NCI-H1436 treated with DMSO at 0.1 percent for 48 hours (cell line): ENCODE measurements around the gene BAIAP2.

Experiments used
- DNase-seq: peaks from one replicate; lab custom pipeline; 2025; lab: John Stamatoyannopoulos, UW

The BAIAP2 gene

DNA sequence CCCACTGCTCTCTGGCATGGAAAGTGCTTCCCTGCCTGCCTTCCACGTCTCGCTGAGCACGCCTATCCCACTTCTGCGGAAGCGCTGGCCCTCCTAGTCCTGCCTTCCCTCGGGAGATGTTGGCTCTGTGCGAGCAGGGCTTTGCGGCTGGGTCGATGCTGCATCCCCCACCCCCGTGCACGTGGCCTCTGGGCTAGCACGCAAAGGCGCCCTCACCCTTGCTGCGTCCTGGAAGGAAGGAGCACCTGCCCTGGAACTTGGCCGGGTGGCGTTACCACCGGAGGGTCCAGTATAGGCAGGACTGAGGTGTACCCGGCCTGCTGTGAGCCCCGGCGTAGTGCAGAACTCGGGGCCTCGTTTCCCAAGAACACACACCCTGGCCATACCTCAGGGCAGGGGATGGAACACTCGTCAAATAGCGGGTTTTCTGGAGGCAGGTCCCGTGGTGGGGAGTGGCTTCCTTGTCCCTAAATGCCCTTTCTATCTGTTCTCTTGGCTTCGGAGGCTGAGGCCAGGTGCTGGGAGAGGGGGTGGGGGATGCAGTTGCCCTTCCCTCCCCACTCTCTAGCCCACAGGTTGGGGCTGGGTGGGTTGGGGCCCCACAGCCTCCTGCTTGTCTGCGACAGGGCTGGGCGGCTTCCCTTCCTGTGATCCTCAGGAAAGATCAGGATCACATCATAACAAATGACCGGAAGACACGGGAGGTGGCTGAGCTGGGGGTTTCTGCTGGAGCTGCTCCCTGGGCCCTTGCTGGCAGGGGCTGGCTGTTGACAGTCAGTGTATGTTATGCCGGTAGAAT lies 17.4 kb downstream of the BAIAP2 start:
- DNase-seq, result no peak

DNA sequence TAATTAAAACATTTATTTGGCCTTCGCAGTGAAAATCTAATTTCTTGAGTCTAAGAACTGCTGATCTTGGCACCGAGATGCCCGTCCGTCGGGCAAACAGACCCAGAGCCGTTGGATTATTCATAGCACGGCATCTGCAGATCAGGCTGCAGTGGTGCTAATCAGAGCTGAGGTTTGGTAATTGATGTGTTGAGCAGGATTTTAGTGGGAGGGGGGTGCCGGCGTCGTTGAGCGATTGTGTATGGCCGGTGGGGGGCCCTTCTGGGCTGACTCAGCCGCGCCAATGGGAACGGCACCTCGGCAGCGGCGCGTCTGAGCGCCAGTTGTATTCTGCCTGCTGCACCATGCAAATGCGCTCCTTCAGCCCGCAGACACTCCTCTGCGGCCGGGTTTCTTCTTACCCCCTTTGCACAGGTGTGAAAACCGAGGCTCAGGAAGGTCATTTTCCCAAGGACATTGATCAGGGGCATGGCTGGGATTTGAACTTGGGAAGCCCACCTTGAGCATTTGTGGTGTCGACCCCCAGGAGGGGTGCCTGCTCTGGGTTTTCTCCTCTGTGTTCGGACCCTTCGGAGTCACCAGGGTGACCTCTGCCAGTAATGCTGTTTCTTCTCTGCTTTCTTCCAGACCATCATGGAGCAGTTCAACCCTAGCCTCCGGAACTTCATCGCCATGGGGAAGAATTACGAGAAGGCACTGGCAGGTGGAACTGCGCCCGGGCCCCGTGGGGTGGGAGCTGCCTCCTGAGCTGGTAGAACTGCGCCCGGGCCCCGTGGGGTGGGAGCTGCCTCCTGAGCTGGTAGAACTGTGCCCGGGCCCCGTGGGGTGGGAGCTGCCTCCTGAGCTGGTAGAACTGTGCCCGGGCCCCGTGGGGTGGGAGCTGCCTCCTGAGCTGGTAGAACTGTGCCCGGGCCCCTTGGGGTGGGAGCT lies 18.4 kb downstream of the BAIAP2 start:
- DNase-seq, result no peak

DNA sequence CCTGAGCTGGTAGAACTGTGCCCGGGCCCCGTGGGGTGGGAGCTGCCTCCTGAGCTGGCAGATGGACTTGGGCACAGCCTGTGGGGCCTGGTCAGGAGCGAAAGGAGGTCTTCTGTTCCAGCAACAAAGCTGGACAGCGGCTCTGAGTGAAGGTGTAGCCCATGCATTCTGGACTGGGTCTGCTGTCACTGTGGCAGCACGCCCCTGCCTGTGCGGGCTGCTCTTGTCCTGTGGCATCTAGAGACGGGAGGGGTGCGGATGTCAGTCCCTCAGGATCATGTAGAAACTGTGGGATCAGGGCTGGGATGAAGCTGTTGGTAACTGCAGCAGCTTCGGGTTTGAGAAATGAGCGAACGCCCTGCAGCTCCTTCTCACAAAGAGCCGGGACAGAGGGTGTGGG lies 19.4 kb downstream of the BAIAP2 start:
- DNase-seq, result no peak

DNA sequence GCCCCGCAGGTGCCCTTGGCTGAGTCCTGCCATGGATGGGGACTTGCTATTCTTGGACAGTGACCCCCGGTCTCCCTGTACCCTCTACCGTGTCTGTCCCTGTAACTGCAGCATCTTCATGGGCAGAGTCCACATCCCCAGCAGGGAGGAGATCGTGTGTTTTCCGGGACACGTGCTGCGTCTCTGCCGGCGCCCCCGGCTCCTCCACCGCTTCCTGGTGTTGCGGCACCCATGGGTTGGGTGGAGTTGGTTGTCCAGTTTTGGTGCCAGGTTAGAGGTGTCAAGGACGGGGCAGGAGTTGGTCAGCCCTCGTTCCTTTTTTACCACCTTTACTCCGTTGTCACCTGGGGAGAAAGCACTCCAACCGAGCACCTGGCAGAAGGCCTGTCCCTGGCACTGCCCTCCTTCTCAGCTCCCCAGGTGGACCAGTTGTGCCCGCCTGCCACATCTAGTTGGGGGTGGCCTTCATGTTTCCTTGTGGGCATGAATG lies 20.0 kb downstream of the BAIAP2 start:
- no peak for DNase-seq

DNA sequence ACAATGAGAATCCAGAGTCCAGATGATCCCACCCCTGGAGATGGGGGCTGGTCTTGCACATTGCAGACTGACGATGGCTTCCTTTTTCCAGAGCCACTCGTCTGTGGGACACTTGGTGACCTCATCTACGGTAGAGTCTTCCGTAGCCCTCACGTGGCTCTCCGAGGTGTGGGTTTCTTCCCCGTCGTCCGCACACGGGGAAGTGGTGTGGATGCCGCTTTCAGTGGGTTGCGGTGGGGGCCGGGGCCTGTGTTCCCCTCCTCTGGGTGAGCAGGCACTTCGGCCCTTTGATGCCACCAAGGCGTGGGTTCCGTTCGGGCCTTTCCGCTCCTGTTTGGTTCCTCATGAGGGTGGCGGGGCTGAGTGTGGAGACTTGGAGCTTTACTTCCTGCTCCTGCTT lies 21.4 kb downstream of the BAIAP2 start:
- no peak for DNase-seq

DNA sequence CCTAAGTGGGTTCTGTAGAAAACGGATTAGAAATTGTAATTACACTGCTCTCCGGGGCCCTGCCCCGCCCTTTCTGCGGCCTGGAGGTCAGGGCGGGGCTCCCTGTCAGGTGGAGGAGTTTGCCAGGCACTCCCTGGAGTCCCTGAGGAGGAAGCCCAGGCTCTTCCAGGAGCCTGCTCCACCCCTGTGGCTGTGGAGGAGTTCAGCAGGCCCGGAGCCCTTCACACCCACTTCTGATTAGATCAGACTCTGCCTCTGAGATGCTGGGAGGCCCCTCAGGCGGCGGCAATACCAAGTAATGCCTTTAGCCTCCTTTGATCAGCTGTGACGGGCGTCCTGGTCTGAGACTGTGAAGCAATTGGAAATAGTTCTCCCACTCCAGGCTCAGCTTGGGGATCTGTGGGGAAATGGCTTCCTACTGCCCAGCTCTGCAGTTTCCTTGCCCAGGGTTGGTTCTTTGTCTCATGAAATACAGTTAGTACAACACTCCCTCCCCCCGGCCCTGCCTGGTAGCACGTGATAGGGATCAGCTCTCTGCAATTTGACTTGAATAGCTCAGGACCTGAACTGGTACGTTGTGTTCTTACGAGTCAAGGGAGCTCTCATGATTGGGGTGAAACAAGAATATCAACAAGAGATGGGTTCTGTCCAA lies 22.3 kb downstream of the BAIAP2 start:
- DNase-seq, result no peak

DNA sequence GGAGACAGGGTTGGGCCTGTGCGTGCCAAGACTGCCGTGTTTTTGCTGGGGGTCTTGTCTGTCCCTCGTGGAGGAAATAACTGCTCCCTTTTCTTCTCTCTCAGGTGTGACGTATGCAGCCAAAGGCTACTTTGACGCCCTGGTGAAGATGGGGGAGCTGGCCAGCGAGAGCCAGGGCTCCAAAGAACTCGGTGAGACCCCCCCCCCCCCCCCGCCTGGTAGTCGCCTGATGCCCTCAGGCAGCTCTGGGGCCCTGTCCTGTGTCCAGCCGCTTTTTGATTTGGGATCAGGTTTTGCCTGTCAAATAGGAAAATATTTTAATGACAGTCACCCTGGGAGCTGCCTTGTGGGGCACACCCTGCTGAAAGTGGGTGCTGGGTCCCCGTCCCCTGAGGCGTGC lies 22.8 kb downstream of the BAIAP2 start:
- DNase-seq, result no peak

DNA sequence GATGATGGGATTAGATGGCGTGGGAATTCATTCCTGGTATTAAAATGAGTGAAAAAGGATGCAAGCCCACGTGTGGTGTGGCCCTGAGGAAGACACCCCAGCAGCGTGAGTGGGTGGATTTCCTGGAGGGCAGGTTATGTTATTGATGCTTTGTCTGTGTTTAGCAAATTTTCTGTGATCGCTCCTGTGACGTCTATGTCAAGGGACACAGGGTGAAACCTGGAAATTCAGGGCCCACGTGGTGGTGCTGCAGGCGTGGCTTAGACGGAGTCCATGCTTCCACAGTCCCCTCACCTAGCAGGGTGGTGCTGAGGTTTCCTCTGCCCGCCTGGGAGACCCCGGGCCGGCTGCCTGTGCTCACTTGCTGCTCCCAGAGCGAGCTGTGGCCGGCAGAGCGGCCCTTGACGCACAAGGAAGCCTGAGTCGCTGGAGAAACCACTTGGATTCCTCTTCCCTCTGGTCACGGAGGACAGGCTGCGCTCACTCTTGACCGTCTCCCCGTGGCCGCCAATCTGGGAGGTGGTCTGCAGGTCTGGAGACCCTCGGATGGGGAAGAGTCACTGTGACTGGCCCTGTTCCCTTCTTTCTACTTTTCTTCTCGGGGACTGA lies 23.4 kb downstream of the BAIAP2 start:
- DNase-seq, result no peak

DNA sequence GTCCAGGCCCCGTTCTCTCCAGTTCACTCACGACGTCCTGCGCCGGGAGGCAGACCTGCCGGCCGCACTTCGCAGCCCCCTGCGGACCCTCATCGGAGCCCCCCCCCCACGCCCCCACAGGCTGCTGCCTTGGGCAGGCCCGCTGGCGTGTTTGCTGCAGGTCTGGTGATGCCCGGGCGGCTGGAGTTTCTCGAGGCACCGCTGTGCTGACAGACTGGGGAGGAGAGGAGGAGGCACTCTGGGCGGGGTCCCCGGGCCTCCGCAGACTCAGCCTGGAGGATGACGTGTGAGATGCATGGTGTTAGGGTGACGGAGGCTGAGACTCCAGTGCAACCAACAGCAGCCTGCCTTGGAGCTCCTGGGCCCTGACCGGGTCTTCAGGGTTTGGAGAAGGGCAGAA lies 24.1 kb downstream of the BAIAP2 start:
- DNase-seq, result no peak

DNA sequence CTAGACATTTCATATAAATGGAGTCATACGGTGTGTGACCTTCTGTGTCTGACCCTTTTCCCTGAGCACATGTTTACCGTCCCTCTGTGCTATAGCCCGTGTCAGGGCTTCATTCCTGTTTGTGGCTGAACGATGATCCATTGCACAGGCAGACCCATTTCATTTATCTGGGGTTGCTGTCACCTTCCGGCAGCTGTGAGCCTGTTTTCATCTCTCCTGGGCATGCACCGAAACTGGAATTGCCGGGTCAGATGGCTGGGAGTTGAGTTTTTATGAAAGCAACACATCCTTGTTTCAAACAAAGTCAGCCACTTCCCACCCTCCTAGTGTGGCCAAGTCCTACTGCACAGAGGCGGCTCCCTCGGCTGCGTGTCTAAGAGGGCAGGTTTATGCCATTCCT lies 25.5 kb downstream of the BAIAP2 start:
- DNase-seq, result no peak

DNA sequence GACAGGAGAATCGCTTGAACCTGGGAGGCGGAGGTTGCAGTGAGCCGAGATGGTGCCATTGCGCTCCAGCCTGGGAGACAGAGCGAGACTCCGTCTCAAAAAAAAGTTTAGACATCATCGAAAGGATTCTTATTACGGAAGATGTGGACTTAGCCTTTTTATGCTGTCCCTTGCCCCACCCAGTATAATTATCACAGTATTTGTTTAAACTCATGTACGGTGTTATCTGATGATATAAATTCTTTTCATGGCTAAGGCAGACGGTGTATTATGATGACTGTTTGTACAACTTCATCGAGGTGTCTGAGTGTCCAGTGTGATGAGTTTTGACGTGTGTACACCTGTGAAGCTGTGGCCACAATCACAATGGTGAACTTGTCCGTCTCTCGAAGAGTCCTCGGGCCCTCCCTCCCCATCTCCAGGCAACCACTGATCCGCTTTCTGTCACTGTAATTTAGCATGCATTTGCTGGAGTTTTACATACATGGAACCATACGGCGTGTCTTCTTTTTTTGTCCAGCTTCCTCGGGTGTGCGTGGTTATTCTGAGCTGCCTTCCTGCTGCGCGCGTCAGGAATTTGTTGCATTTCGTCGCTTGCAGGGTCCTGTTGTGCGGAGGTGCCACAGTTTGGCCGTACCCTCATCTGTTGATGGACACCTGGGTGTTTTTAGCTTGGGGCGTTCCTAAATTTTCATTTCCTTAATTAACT lies 26.2 kb downstream of the BAIAP2 start:
- DNase-seq, result no peak

DNA sequence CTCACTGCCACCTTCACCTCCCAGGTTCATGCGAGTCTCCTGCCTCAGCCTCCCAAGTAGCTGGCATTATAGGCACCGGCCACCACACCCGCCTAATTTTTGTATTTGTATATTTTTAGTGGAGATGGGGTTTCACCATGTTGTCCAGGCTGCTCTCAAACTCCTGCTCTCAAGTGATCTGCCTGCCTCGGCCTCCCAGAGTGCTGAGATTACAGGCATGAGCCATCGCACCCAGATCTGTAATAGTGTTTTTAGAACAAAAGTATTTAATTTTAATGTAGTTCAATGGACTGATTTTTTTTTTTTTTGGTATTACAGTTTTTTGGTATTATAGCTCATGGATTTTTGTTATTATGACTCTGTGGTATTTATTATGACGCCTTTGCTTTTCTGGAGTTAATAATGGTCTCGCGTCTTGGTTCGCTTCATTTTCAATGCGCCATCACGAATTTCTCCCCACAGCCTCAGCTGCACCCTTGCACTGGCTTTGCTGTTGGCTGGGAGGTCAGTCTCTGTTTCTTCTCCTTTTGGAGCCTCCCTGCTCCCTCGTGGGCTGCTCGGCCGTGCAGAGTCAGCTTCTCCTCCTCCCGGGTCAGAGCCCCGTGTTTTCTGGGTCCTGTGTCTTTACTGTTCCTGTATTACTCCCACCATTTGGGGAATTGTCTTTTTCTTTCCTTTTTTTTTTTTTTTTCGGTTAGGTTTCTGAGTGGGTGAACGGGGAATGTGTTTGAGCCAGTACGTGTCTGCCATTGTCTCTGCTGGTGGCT lies 27.2 kb downstream of the BAIAP2 start:
- no peak for DNase-seq

DNA sequence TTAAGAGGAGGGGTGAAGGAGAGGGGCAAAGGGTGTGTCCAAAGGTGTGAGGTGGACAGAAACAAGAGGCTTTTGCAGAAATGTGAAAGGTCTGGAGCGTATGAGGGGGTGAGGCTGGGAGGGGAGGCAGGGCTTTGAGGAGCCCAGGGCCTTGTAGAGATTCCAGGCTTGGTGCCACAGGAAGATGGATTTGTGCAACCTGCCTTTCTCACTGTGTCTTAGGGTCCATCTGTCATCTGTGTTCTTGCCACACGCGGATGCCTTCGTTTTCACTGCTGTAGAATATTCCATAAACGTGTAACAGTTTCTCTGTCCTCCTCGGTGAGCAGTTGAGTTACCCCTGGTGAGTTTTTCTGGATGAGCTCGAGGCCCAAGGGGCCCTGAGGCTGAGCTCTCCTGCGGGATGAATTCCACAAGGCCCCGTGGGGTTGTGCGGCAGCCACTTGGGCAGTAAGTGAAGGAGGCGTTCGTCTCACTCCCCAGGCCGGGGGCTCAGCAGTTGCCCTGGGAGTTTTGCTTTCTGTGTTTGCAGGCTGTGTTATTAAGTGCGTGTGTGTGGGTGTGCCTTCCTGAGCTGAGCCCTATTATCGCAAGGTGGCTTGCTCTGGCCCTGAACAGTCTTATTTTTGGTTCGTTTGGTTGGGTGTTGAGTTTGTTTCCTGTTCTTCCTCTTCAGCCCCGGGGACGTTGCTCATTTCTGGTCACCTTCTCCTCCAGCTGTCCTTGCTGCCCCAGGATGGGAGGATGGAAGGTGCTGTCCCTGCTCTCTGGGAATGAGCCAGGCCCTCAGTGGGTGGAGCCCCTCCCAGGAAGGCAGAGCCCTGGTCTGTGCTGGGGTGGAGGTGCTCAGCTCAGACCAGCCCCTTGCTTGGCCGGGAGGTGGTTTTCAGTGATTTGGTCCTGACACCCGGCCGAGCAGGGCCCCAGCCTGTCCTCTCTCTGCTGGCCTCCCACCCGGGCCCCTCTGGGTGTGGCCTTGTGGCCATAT lies 28.4 kb downstream of the BAIAP2 start:
- DNase-seq, result no peak

DNA sequence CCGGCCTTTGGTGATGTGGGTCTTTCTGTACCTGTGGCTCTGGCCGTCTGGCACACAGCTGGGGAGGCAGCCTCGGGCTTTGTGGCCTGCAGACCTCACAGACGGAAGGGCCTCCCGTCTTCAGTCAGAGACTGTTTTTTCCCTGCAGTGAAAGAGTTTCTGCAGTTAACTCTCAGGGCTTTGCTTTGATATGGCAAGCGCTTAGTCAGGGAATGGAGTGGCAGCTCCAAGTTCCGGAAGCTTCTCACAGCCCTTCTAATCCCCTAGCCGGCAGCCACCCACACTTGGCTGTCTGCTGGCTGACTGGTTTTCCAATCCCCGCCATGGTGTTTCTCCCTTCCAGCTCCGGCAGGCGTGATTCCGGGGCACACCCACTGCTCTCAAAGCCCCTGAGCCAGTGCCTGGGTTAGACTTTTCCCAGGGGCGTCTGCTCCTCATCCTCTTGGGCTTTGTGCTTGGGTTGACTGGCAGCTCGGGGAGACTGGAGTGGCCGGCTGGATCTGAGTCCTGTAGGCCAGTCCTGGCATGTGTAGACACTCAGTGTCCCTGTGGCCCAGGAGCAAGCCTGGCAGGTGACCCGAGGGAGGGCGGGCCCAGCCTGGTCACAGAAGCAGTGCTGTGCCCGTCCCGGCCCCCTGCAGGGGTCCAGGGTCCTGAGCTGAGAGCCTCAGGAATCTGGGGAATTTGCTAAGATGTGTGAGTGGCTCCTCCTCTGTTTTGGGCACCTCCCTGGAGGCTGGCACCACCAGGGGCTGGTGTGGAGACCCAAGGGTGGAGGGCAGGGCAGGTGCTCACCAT lies 29.9 kb downstream of the BAIAP2 start:
- DNase-seq, result no peak

DNA sequence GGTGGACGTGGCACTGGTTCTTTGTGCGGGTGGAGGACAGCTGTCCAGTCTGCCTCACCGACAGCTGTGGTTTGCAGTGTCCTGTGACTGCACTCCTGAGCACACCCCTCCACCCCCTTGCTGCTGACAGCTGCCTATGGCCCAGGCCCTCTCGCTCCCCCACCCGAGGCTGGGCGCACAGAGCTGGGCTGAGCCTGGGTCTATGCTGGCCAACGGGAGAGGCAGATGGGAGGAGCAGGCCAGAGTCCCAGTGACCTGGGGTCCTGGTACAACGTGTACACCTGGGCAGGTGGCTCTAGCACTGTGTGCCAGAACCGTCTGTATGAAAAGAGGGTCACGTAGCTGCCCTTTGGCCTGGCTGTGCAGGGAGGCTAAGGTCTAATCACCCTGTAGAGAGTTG lies 30.5 kb downstream of the BAIAP2 start:
- no peak for DNase-seq

DNA sequence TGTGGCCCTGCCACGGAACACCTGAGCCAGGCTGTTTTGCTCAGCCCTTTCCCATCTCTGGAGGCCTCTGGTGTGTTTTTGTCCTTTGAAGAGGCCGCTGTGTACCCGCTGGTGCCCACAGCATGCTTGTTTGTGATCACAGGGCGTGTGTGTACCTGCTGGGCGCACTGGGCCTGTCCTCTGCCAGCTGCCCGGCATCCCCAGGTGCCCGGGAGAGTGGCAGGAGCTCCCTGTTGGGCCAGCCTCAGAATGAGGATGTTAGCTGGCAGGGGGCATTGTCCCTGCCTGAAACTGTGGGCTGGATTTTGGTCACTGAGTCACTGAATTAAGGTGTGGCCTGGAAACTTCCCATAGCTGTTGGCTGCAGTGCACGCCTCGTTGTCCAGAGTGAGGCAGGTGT lies 31.1 kb downstream of the BAIAP2 start:
- no peak for DNase-seq

DNA sequence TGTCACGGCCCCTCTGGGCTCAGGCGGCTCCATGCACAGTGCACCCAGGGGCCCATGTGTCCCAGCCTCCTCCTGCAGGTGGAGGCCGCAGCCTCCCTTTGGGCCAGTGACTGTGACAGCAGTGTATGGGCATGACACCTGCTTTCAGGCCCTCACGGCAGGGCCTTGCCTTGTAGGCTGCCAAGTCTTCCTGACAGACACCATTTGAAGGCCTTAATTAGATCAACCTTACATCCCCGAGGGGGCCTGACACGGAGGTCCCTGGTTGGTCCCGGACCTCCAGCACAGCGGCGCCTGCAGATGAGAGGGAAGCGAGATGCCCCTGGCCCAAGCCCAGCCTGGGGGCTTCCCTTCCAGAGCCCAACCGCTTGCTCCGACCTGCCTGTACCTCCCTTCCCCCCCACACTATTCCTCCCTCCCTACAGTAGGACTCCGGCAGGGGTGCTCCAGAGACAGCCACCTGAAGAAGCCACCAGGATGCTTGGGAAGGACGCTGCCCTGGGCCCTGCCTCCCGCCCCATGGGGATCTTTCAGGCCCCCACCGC lies 31.9 kb downstream of the BAIAP2 start:
- no peak for DNase-seq

DNA sequence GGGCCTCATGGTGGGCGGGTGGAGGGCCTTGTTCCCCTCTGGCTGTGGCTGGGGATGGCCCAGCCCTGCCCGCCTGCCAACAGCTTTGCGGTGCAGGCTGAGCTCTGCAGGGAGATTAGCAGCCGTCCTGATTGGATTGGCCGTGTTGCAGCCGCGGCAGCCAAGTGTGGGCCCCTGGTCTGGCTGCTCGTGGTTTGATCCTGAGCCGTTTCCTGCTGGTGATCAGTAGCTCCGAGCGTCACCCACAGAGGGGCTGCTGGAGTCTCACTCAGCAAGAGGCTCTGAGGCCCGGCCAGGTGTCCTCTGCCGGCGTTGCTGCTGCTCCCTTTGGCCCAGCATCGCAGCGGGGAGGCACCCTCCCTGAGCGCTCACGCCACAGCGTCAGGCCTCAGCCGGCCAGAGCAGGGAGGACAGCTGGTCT lies 32.5 kb downstream of the BAIAP2 start:
- no peak for DNase-seq
